ENCODE data around the gene LBP. TPM values are rescaled to one million over a fixed set of nuclear protein-coding genes. Genes with fewer than 3 reads are reported as not detected.
A peak's percentile ranks its signal among the peaks of the same experiment; 100 is the strongest.

The LBP gene
- total and polyA plus RNA-seq, 10 donors: 0.09 to 0.13 (median 0.11) TPM; not detected in 7

GRCh38 chr20:38304845-38305447 is 41.3 kb upstream of the LBP start:
- intact Hi-C loops (cut with DNase I; ENCODE audit: low total_unique reads): no loop called here
- Histone ChIP-seq H3K9me3 (no peaks in the 10 kb centered on the region), H3K4me3 (peak overlapping the region in 2 of 8 donors; percentile 13 to 30), H3K4me1 (peaks cover 0 to 60% (median 10%) of the 10 kb centered on the region in 6 donors), H3K36me3 (peaks cover 0 to 17% (median 0%) of the 10 kb centered on the region in 6 donors), H3K27ac (peak overlapping the region in 6 of 8 donors; percentile 9 to 82 (median 56)), H3K27me3 (replicated peaks in 1 of 7) (peaks cover 0 to 79% (median 12%) of the 10 kb centered on the region in 7 donors)
- DNase-seq: peak; percentile 87
- WGBS, 5 donors: 32 to 53% (median 43%) methylated on average over 8 of the region's 8 CpGs
- TF ChIP-seq, protein P1, sequence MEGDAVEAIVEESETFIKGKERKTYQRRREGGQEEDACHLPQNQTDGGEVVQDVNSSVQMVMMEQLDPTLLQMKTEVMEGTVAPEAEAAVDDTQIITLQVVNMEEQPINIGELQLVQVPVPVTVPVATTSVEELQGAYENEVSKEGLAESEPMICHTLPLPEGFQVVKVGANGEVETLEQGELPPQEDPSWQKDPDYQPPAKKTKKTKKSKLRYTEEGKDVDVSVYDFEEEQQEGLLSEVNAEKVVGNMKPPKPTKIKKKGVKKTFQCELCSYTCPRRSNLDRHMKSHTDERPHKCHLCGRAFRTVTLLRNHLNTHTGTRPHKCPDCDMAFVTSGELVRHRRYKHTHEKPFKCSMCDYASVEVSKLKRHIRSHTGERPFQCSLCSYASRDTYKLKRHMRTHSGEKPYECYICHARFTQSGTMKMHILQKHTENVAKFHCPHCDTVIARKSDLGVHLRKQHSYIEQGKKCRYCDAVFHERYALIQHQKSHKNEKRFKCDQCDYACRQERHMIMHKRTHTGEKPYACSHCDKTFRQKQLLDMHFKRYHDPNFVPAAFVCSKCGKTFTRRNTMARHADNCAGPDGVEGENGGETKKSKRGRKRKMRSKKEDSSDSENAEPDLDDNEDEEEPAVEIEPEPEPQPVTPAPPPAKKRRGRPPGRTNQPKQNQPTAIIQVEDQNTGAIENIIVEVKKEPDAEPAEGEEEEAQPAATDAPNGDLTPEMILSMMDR (IDR thresholded peaks at IDR 0.05 in 8 of 11, conservative IDR thresholded peaks at IDR 0.05 in 3 of 11): peak in 5 of 11 experiments; percentile 33 to 59 (median 53)
- TF ChIP-seq POLR2AphosphoS5 (IDR thresholded peaks at IDR 0.05): no peak
- no peak for TF ChIP-seq POLR2A (IDR thresholded peaks at IDR 0.05)

GRCh38 chr20:38305541-38305940 is 40.7 kb upstream of the LBP start:
- H3K27me3 ChIP-seq (replicated peaks in 1 of 7): peaks cover 0 to 83% (median 12%) of the 10 kb centered on the region in 7 donors
- peak overlapping the region in 2 of 8 donors; percentile 66 to 82 for H3K27ac ChIP-seq
- no peak for DNase-seq
- H3K9me3 ChIP-seq: no peaks in the 10 kb centered on the region
- intact Hi-C loops (cut with DNase I; ENCODE audit: low total_unique reads): no loop called here
- TF ChIP-seq POLR2AphosphoS5 (IDR thresholded peaks at IDR 0.05) (no peak), POLR2A (IDR thresholded peaks at IDR 0.05) (no peak)
- TF ChIP-seq, protein P1 (IDR thresholded peaks at IDR 0.05 in 8 of 11, conservative IDR thresholded peaks at IDR 0.05 in 3 of 11): no peak
- H3K36me3 ChIP-seq: peaks cover 0 to 23% (median 0%) of the 10 kb centered on the region in 6 donors
- H3K4me3 ChIP-seq: no peak overlapping the region
- 71 to 88% (median 84%) methylated on average over 4 of the region's 4 CpGs for WGBS, 5 donors
- peaks cover 0 to 54% (median 10%) of the 10 kb centered on the region in 6 donors for H3K4me1 ChIP-seq

GRCh38 chr20:38306379-38306778 is 39.9 kb upstream of the LBP start:
- peaks cover 0 to 47% (median 10%) of the 10 kb centered on the region in 6 donors for H3K4me1 ChIP-seq
- peaks cover 0 to 81% (median 12%) of the 10 kb centered on the region in 7 donors for H3K27me3 ChIP-seq (replicated peaks in 1 of 7)
- peaks cover 0 to 32% (median 0%) of the 10 kb centered on the region in 6 donors for H3K36me3 ChIP-seq
- no peak for DNase-seq
- WGBS, 5 donors: 63 to 81% (median 72%) methylated on average over 6 of the region's 6 CpGs
- H3K9me3 ChIP-seq: no peaks in the 10 kb centered on the region
- intact Hi-C loops (cut with DNase I; ENCODE audit: low total_unique reads): no loop called here
- H3K4me3 ChIP-seq: no peak overlapping the region
- no peak overlapping the region for H3K27ac ChIP-seq
- TF ChIP-seq, protein P1 (IDR thresholded peaks at IDR 0.05 in 8 of 11, conservative IDR thresholded peaks at IDR 0.05 in 3 of 11): no peak

- intact Hi-C loops (cut with DNase I; ENCODE audit: low total_unique reads): no loop called here
- H3K36me3 ChIP-seq: peaks cover 0 to 42% (median 0%) of the 10 kb centered on the region in 6 donors
Observed at GRCh38 chr20:38307371-38308046, 38.8 kb upstream of the LBP start.

More at GRCh38 chr20:38307371-38308046, 38.8 kb upstream of the LBP start:
- DNase-seq: no peak
- TF ChIP-seq, protein P1 (IDR thresholded peaks at IDR 0.05 in 8 of 11, conservative IDR thresholded peaks at IDR 0.05 in 3 of 11): no peak
- TF ChIP-seq POLR2A (IDR thresholded peaks at IDR 0.05) (no peak), POLR2AphosphoS5 (IDR thresholded peaks at IDR 0.05) (no peak)
- Histone ChIP-seq H3K4me1 (peaks cover 0 to 47% (median 10%) of the 10 kb centered on the region in 6 donors), H3K4me3 (no peak overlapping the region), H3K9me3 (no peaks in the 10 kb centered on the region), H3K27ac (no peak overlapping the region), H3K27me3 (replicated peaks in 1 of 7) (peaks cover 0 to 79% (median 12%) of the 10 kb centered on the region in 7 donors)
- 56 to 70% (median 66%) methylated on average over 8 of the region's 8 CpGs for WGBS, 5 donors

Measured in spleen (tissue), 11 donors.